Right hindlimb (tissue), 1 donor: ENCODE results near the gene SLC41A1.

ENCODE experiments used
- DNase-seq: peaks from one replicate; pipeline ENCODE4 v3.0.0-alpha.2; 2018

The SLC41A1 gene

GRCh38 chr1:205817988-205818387 is 5.0 kb upstream of the SLC41A1 start:
- DNase-seq = no peak

DNA sequence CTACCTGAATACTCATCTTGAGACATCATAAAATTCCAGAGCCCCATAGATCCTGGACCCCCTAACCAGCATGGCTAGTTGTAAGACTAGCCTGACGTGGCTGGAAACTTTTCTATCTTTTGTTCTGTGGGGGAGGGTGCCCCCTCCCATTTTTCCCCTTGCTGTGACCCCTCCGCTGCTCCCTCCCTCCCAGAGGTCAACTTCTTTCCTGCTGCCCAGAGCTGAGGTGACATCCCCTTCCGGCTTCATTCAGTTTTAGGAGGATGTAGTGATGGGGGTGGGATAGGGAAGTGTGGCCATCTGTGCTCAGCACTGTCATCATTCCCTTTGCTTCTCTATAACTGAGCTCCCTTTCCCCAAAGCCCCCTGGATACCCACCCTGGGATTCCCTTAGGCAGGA is 4.4 kb upstream of the SLC41A1 start:
- no peak for DNase-seq

GRCh38 chr1:205813755-205814058 is 709 bp upstream of the SLC41A1 start:
- no peak for DNase-seq

DNA sequence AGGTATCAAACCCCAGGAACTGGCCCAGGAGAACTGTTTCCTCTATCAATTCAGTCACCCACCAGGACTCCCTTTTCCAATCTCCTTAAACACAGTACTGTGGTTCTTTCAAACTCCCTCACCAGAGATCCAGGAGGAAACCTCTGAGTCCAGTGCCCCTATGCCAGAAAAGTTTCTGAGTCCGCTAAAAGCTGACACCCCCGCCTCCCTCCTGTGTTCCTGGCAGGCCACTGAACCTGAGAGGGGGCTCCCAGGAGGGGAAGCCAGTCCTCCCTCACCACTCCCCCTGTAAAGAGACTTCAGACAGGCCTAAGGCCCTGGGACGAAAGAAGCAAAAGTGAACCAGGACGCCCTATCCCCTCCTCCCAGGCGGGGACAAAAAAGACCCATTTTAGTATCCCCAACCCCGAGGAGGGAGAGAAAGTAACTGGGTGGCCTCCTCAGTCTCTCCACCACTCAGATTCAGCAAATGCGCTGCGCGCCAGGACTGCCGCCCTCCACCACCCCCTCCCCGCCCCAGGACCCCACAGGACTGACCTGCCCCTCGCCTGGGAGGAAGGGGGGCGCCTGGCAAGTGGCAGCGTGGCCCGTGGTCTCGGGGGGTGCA is 624 bp downstream of the SLC41A1 start:
- DNase-seq = peak; percentile 72

DNA sequence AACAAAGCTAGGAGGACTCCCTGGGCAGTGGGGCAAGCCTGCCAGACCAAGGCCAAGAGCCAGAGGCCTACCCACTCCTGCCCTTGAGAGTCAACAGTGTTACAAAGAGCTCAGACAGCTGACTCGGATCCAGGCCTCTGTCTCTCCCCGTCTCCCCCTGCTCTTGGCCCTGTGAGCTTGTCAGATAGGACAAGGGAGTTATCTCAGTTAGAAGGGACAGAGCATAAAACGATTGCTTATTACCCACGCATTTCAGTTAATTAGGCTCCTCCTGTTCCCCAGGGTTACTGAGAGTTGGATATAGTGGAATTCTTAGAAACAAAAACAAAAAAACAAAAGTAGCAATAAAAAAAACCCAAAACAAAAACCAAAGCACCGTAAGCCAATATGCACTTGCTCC is 1.3 kb downstream of the SLC41A1 start:
- no peak for DNase-seq

DNA sequence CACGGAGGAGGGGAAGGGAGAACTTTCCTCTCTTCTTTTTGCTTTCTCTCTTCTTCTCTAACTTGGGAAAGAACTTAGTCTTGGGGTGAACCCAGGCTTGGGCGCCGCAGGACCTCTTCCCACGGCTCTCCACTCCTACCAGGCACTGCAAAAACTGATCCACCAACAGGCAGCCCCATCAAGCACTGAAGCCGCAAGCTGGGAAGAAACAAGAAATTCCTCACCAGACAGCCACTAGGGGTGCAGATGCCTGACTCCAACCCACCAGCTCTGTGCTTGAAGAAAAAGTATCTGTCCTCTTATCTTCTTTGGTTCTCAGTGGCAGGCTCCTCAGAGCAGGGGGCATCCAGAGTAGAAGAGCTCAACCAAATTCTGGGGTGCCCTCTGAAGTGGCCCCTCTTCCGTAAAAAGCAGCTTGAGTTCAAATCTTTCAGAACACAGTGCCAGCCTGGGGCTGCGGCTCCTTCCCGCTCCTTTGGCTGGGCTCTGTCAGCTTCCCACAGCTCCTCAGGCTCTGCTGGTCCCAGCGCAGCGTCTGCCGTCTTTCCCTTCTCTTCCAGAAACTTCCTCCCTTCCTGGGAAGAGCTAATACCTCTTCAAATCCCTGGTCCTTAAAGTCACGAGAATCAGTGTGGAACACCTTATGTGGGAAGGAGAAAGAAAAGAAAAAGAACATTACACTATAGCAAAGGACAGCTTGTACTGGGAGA is 2.4 kb downstream of the SLC41A1 start:
- DNase-seq = no peak

GRCh38 chr1:205809942-205810345 is 3.1 kb downstream of the SLC41A1 start:
- no peak for DNase-seq

- DNase-seq = no peak
Measured at GRCh38 chr1:205809469-205809868, 3.5 kb downstream of the SLC41A1 start.

- no peak for DNase-seq
Measured at GRCh38 chr1:205805082-205805711, 7.8 kb downstream of the SLC41A1 start.

- DNase-seq = no peak
Measured at GRCh38 chr1:205804605-205805004, 8.4 kb downstream of the SLC41A1 start.

GRCh38 chr1:205803986-205804385 is 9.0 kb downstream of the SLC41A1 start:
- DNase-seq = no peak

GRCh38 chr1:205802060-205802459 is 10.9 kb downstream of the SLC41A1 start:
- no peak for DNase-seq

- no peak for DNase-seq
Measured at GRCh38 chr1:205800981-205801703, 11.9 kb downstream of the SLC41A1 start.

DNA sequence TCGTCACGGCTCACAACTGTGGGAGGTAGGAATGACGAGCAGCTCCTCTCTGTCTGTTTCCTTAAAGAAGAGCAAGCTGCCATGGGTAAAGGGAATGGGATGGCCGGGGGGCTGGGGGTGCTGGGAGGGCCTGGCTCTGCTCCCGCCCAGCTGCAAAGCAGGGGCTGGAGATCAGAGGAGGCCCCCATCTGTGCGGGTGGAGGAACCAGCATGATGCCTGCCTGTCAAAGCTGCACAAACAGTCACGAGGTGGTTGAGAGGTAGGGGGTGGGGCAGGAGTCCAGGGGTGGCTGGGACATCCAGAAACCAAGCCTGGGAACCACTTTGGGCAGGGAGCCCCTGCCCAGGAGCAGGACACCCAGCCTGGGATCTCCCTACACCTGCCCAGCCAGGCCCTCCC is 12.6 kb downstream of the SLC41A1 start:
- no peak for DNase-seq

DNA sequence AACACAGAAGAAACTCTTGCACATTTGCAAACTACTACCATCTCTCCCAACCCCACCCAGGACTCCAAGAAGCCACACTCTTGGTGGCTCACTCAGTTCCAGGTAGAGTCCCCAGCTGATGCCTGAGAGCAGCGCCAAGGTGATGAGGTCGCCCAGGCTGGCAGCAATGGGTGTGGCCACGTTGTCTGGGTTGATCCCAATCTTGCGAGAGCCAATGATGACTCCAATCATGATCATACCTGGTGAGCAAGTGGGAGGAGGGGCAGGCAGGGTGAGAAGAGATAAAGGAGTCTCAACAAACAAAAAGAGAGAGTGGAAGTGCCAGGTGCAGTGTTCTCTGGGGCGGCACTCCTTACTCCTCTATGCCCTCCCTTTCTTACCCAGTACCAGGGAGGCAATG is 14.4 kb downstream of the SLC41A1 start:
- no peak for DNase-seq

GRCh38 chr1:205797168-205797567 is 15.8 kb downstream of the SLC41A1 start:
- DNase-seq = no peak

- no peak for DNase-seq
Measured at GRCh38 chr1:205794011-205794730, 18.8 kb downstream of the SLC41A1 start.

DNA sequence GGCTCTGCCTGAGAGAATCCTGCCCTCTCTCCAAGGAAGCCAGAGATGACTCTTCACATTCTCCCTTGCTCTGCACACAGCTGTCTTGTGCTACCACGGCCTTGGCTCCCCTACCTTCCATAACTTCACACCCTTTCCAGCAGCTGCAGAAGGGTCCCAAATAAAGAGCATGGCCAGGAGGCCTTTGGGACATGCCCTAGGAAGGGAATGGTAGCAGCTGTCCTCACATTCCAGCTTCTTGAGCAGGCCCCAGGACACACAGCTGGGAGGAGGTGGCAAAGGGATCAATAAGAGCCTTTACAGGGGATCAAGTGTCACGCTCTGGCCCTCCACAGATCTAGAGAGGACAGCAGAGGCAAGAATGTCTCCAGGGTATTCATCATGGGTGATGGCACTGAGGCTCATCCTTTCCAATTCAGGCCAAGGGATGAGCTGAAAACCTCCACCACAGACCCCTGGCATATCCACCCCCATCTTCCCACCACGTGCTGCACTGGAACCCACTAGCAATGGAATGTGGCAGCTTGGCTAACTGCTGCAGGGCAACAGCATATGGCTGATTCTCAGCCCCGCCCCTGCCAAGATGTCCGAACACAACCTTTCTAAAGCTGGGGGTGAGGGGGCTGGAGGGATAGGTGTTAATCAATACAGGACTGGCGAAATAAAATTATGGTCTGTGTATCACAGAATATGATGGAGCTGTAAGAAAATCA is 19.9 kb downstream of the SLC41A1 start:
- DNase-seq = peak; percentile 44

DNA sequence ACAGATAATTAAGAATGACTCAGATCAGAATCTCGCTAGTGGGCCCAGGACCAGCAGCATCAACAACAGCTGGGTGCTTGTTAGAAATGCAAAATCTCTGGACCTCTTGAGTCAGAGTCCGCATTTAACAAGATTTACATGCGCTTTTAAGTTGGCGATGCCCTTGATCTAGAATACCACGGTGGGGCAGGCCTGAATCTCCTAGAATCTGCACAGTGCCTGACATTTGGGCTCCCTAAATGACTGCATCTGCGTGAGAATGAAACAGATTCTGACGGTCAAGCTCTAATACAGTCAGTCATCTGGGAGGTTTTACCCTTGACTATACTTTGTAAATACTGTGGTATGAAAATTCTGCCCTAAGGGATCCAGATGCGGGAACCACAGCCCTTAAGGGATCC is 20.5 kb downstream of the SLC41A1 start:
- DNase-seq = no peak

- DNase-seq = peak; percentile 61
Measured at GRCh38 chr1:205791568-205792180, 21.3 kb downstream of the SLC41A1 start.

- no peak for DNase-seq
Measured at GRCh38 chr1:205787287-205787916, 25.6 kb downstream of the SLC41A1 start.

DNA sequence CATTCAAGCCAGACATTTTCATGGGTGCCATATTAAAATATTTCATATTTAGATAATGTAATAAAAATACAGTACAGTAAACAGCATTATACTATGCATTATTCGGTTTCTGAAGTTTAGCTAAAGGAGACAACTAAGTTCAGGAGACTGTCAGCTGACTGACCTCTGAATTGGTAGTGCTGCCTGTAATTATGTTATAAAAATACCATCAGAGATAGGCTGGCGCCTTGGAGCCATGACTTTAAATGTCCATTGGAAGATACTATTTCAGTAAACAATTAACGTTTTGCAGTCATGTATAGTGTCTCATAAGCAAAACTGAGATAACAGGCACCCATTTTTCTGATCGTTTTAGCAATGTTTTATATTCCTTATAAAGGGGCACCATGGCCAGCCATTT is 26.4 kb downstream of the SLC41A1 start:
- no peak for DNase-seq
